SH-SY5Y (cell line): ENCODE measurements around the gene SLC25A21.

Experiments used
- GATA2 ChIP-seq: IDR thresholded peaks from 2 replicates; pipeline ENCODE4 v1.6.1; 2011; ENCODE audit warnings: mild to moderate bottlenecking, low read depth, low read length
- GATA3 ChIP-seq: IDR thresholded peaks from 2 replicates; pipeline ENCODE4 v1.6.1; 2011; ENCODE audit warnings: low read depth, mild to moderate bottlenecking, low read length, moderate library complexity

GRCh38 chr14:37198273-37198598 is 25.8 kb upstream of the SLC25A21 start:
- no peak for TF ChIP-seq GATA2
- TF ChIP-seq GATA3, result no peak
